K562 (cell line): ENCODE data around the gene CRKL. TPM values are rescaled to one million over a fixed set of nuclear protein-coding genes. Genes with fewer than 3 reads are reported as not detected.

Experiments
- ATAC-seq: fragments of 200-7000 bp; cut with Tn5 transposase; 3 replicates; pipeline ENCODE4 v1.9.1; 2020; ENCODE audit warnings: moderate library complexity
- BruUV-seq: library from RNA; stranded (reverse); fragments of 400-500 nt; replicated peaks from 2 replicates; lab custom pipeline; 2021; lab: Mats Ljungman, UMichigan
- CTCF ChIA-PET: fragments of 300-600 bp; formaldehyde crosslinking; extraction: SDS; loops from one replicate; lab custom pipeline; 2021; ENCODE audit warnings: low intra/inter-chr PET ratio; lab: Yijun Ruan, JAX
- POLR2A ChIA-PET: fragments of 300-600, 350-650 bp; sonication (Branson Sonifier 250); formaldehyde crosslinking; extraction: SDS; loops from one replicate; lab custom pipeline; 2021; ENCODE audit warnings: antibody characterized with exemption, inconsistent platforms; lab: Yijun Ruan, JAX
- DNase-seq, 4 experiments: peaks; one replicate each; pipeline versions ENCODE4 v3.0.0 to v3.0.0-alpha.2; 2011 to 2018; ENCODE audit warnings: low spot score in 3 of 4, mixed read lengths in 3 of 4; ENCODE audit errors: extremely low read depth in 1 of 4
- FAIRE-seq: peaks from 2 replicates; lab custom pipeline; 2011; peaks lifted over from hg19 to GRCh38; lab: Jason Lieb, UNC
- H2AFZ ChIP-seq: 2 replicates; pipeline ENCODE4 v1.6.0; 2011; ENCODE audit warnings: low read depth, low read length, control low read depth, inconsistent platforms
- H3K27ac ChIP-seq: fragments of 200-600 bp; 3 replicates; pipeline ENCODE4 v1.8.0; 2011; ENCODE audit warnings: low read depth, mild to moderate bottlenecking, control low read depth, inconsistent platforms, low read length, moderate library complexity, mixed read lengths; ENCODE audit errors: extremely low read depth
- H3K27me3 ChIP-seq, 2 experiments: fragments of 300-600 bp in 1 of 2; 2 replicates in 1 of 2; 3 replicates in 1 of 2; pipeline versions ENCODE4 v1.6.0 to v1.8.0; 2011; ENCODE audit warnings: inconsistent platforms in 2 of 2, low read length in 2 of 2, mild to moderate bottlenecking in 1 of 2, mixed read lengths in 1 of 2, moderate library complexity in 1 of 2; ENCODE audit not compliant: control insufficient read depth in 2 of 2, insufficient read depth in 2 of 2
- H3K36me3 ChIP-seq: fragments of 300-600 bp; 3 replicates; pipeline ENCODE4 v1.8.0; 2011; ENCODE audit warnings: mild to moderate bottlenecking, low read length, inconsistent platforms; ENCODE audit not compliant: control insufficient read depth, insufficient read depth
- H3K4me1 ChIP-seq, 2 experiments: fragments of 200-600 bp in 1 of 2; replicated peaks in 1 of 2; 2 replicates in 1 of 2; 3 replicates in 1 of 2; pipeline versions ENCODE4 v1.5.1 to v1.8.0; 2011; ENCODE audit warnings: inconsistent platforms in 2 of 2, low read length in 2 of 2, mild to moderate bottlenecking in 1 of 2, mixed read lengths in 1 of 2, moderate library complexity in 1 of 2; ENCODE audit not compliant: control insufficient read depth in 2 of 2, insufficient read depth in 2 of 2
- H3K4me2 ChIP-seq: 2 replicates; pipeline ENCODE4 v1.6.1; 2011; ENCODE audit warnings: low read length, control low read depth, inconsistent platforms, mixed read lengths; ENCODE audit not compliant: insufficient read depth
- H3K4me3 ChIP-seq: fragments of 200-600 bp; sonication (generic), shearing (Covaris generic); 2 replicates; pipeline ENCODE4 v1.5.1; 2016; ENCODE audit warnings: control low read depth, inconsistent platforms
- H3K79me2 ChIP-seq: fragments of 200-600 bp; 3 replicates; pipeline ENCODE4 v1.8.0; 2011; ENCODE audit warnings: low read length, inconsistent platforms; ENCODE audit not compliant: control insufficient read depth, insufficient read depth
- H3K9ac ChIP-seq, 2 experiments: 2 replicates each; pipeline versions ENCODE4 v1.6.0 to v1.6.1; 2011; ENCODE audit warnings: low read depth in 2 of 2, low read length in 2 of 2, control low read depth in 1 of 2, inconsistent platforms in 1 of 2, mild to moderate bottlenecking in 1 of 2, mixed read lengths in 1 of 2; ENCODE audit not compliant: insufficient read depth in 1 of 2
- H3K9me1 ChIP-seq: one replicate; pipeline ENCODE4 v1.6.0; 2011; ENCODE audit warnings: inconsistent platforms, mild to moderate bottlenecking, low read length, moderate library complexity; ENCODE audit not compliant: control insufficient read depth, insufficient read depth
- H3K9me3 ChIP-seq: replicated peaks from 2 replicates; pipeline ENCODE4 v1.5.1; 2011; ENCODE audit warnings: low read depth, low read length, inconsistent platforms; ENCODE audit not compliant: control insufficient read depth, insufficient read depth
- H4K20me1 ChIP-seq: replicated peaks from 2 replicates; pipeline ENCODE4 v1.6.1; 2011; ENCODE audit warnings: low read length, inconsistent platforms, mixed read lengths; ENCODE audit not compliant: control insufficient read depth, insufficient read depth
- CREBBP ChIP-seq: IDR thresholded peaks from one replicate; pipeline ENCODE4 v1.6.1; 2012; ENCODE audit warnings: low read depth, mild to moderate bottlenecking, control low read depth, inconsistent platforms, low read length
- HMGXB4 ChIP-seq: sonication (generic); formaldehyde crosslinking; IDR thresholded peaks from 2 replicates; pipeline ENCODE4 v1.8.1; 2023; ENCODE audit warnings: mild to moderate bottlenecking, missing genetic modification reagents
- MLX ChIP-seq, 2 experiments: fragments of 450-650 bp in 1 of 2; sonication (generic) in 1 of 2; formaldehyde crosslinking; conservative IDR thresholded peaks; 2 replicates each; pipeline versions ENCODE4 v1.4.0 to v1.8.1; 2020 to 2022; ENCODE audit warnings: mild to moderate bottlenecking in 1 of 2, missing genetic modification reagents in 1 of 2
- PBX2 ChIP-seq, 2 experiments: IDR thresholded peaks in 1 of 2; conservative IDR thresholded peaks in 1 of 2; 2 replicates each; pipeline ENCODE4 v1.6.1; 2016; ENCODE audit warnings: low read depth in 2 of 2, mild to moderate bottlenecking in 1 of 2, missing compliant biosample characterization in 1 of 2, missing genetic modification characterization in 1 of 2, moderate library complexity in 1 of 2
- RFX5 ChIP-seq: IDR thresholded peaks from 2 replicates; pipeline ENCODE4 v1.6.1; 2011; ENCODE audit warnings: low read depth, mild to moderate bottlenecking, improper control_type of control experiment, low read length
- SETDB1 ChIP-seq: IDR thresholded peaks from one replicate; pipeline ENCODE4 v1.6.1; 2012; ENCODE audit warnings: low read length, control low read depth, inconsistent platforms
- TAF15 ChIP-seq: fragments of 200-400 bp; formaldehyde crosslinking; IDR thresholded peaks from 2 replicates; pipeline ENCODE4 v1.6.1; 2017; ENCODE audit warnings: mild to moderate bottlenecking, low read depth, low read length, moderate library complexity
- WGBS: fragments of 100-300 bp; shearing (Covaris generic); methylation state at CpG from one replicate; pipeline ENCODE4 v1.1.6; 2016; ENCODE audit warnings: low coverage, mixed read lengths; ENCODE audit not compliant: insufficient coverage; ENCODE audit errors: missing lambda C conversion rate; 5-methylcytosine and 5-hydroxymethylcytosine counted together
- in situ Hi-C: fragments of 300-500 bp; cut with MboI; formaldehyde crosslinking; loops from 4 replicates; pipeline ENCODE4 v1.15.0; 2018; ENCODE audit warnings: inconsistent platforms, mixed read lengths
- intact Hi-C: fragments of 100-400 bp; cut with micrococcal nuclease; formaldehyde crosslinking; loops from 2 replicates; pipeline ENCODE4 v1.14.2; 2022
- polyA plus RNA-seq, 8 experiments: library from polyadenylated mRNA; depleted of rRNA in 4 of 8; stranded (reverse) in 5 of 8; unstranded in 3 of 8; fragments of >200 nt; fragmentation: Nextera tagmentation in 2 of 8; fragmentation: Illumina TruSeq in 1 of 8; extraction: Ambion mirVana in 2 of 8; extraction: Trizol in 1 of 8; gene quantifications; 2 replicates each; pipeline versions ENCODE4 v1.2.1 to v1.2.3, GENCODE V29; 2011 to 2014; ENCODE audit warnings: inconsistent platforms in 1 of 8, missing spikeins in 1 of 8
- total RNA-seq, 7 experiments: library from RNA; depleted of rRNA in 6 of 7; stranded (reverse); fragments of >200 nt in 6 of 7; fragmentation: Illumina TruSeq in 2 of 7; extraction: Trizol in 2 of 7; gene quantifications; 2 replicates each; pipeline versions ENCODE4 v1.2.1 to v1.2.3, GENCODE V29; 2011 to 2021; ENCODE audit warnings: low replicate concordance in 1 of 7
- TF ChIP-seq, protein P1 (sequence below): IDR thresholded peaks from 2 replicates; pipeline ENCODE4 v1.6.1; 2012; ENCODE audit warnings: low read depth, low read length, improper control_type of control experiment, borderline replicate concordance
- TF ChIP-seq, protein P2 (sequence below): fragments of 250-450 bp; sonication (Bioruptor Pico); IDR thresholded peaks from 2 replicates; pipeline ENCODE4 v1.9.0; 2021; ENCODE audit warnings: mild to moderate bottlenecking, inconsistent platforms

CRKL gene
- total and polyA plus RNA-seq, 9 of the 15 experiments (the other 6 are each of a cell fraction or from before 2014, with no cell fraction given): 100 to 263 (median 124) TPM

DNA sequence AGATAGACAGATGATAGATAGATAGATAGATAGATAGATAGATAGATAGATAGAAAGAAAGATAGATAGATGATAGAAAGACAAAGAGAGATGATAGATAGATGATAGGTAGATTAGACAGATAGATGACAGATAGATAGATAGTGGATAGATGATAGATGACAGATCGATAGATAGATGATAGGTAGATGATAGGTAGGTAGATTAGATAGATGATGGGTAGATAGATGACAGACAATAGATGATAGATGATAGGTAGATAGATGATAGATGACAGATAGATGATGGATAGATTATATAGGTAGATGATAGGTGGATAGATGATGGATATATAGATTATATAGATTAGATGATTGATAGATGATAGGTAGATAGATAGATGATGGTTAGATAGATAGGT is 69.2 kb downstream of the CRKL start (continued):
- TF ChIP-seq CREBBP: peak; percentile 99
- TF ChIP-seq PBX2 (CRISPR knock-in tag; IDR thresholded peaks at IDR 0.05; ENCODE audit: low read depth): no peak
- peak; percentile 83 for TF ChIP-seq PBX2 (tag; conservative IDR thresholded peaks at IDR 0.05; ENCODE audit: low read depth)
- TF ChIP-seq, protein P1, sequence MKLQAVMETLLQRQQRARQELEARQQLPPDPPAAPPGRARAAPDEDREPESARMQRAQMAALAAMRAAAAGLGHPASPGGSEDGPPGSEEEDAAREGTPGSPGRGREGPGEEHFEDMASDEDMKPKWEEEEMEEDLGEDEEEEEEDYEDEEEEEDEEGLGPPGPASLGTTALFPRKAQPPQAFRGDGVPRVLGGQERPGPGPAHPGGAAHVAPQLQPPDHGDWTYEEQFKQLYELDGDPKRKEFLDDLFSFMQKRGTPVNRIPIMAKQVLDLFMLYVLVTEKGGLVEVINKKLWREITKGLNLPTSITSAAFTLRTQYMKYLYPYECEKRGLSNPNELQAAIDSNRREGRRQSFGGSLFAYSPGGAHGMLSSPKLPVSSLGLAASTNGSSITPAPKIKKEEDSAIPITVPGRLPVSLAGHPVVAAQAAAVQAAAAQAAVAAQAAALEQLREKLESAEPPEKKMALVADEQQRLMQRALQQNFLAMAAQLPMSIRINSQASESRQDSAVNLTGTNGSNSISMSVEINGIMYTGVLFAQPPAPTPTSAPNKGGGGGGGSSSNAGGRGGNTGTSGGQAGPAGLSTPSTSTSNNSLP: 0 out of 2 replicates have a peak, but pooled peaks have one; percentile 8
- TF ChIP-seq RFX5: 0 out of 2 replicates have a peak, but pooled peaks have one; percentile 19

GRCh38 chr22:20987375-20987774 is 70.2 kb downstream of the CRKL start:
- DNase-seq: no peak
- Histone ChIP-seq H3K4me1 (peaks cover 8 to 45% of the 10 kb centered on the region in 2 experiments; a peak in 4 of 5 replicates), H3K27me3 (no peaks in the 10 kb centered on the region), H3K9me1 (peaks cover 20% of the 10 kb centered on the region), H3K79me2 (peaks cover 12% of the 10 kb centered on the region), H3K36me3 (peaks cover 83% of the 10 kb centered on the region), H3K4me3 (no peak overlapping the region), H3K27ac (no peak overlapping the region), H3K9me3 (no peaks in the 10 kb centered on the region), H2AFZ (no peak overlapping the region), H3K9ac (peak overlapping the region in 1 of 2 experiments; percentile 40; a peak in 2 of 4 replicates), H4K20me1 (peaks cover 7% of the 10 kb centered on the region; the same call in 1 of the 2 replicates), H3K4me2 (no peak overlapping the region)
- in situ Hi-C loops (no loop called here), intact Hi-C loops (no loop called here)
- ChIA-PET CTCF (no interaction called here), POLR2A (interaction anchor here (0.5 to 17.9 kb wide), 8 partner anchors 9 to 1508 kb away, joined by 3 to 451 read pairs (median 8); partner anchors contain the start of genes AIFM3, LZTR1 and THAP7)
- 90% methylated on average over 14 of the region's 14 CpGs for WGBS
- BruUV-seq: no TSS peak
- no peak for ATAC-seq
- no peak for FAIRE-seq
- TF ChIP-seq SETDB1 (peak; percentile 23), TAF15 (0 out of 2 replicates have a peak, but pooled peaks have one; percentile 55), HMGXB4 (CRISPR knock-in tag) (peak; percentile 56; the same call in 1 of the 2 replicates), MLX (CRISPR knock-in tag; conservative IDR thresholded peaks at IDR 0.05) (0 out of 4 replicates have a peak, but pooled peaks of 1 of the 2 experiments have one; percentile 73)
- TF ChIP-seq, protein P2, sequence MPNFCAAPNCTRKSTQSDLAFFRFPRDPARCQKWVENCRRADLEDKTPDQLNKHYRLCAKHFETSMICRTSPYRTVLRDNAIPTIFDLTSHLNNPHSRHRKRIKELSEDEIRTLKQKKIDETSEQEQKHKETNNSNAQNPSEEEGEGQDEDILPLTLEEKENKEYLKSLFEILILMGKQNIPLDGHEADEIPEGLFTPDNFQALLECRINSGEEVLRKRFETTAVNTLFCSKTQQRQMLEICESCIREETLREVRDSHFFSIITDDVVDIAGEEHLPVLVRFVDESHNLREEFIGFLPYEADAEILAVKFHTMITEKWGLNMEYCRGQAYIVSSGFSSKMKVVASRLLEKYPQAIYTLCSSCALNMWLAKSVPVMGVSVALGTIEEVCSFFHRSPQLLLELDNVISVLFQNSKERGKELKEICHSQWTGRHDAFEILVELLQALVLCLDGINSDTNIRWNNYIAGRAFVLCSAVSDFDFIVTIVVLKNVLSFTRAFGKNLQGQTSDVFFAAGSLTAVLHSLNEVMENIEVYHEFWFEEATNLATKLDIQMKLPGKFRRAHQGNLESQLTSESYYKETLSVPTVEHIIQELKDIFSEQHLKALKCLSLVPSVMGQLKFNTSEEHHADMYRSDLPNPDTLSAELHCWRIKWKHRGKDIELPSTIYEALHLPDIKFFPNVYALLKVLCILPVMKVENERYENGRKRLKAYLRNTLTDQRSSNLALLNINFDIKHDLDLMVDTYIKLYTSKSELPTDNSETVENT (CRISPR knock-in tag): peak; percentile 39; the same call in 1 of the 2 replicates
